NCI-H187 treated with DMSO at 0.1 percent for 48 hours (cell line): ENCODE data around the gene BABAM2.
"Not testable (repeated sequence)": the region's sequence is repeated elsewhere in the genome, so short reads cannot be mapped to it uniquely, and the experiment has no call there.

Experiments
- DNase-seq: peaks from one replicate; lab custom pipeline; 2025; lab: John Stamatoyannopoulos, UW

The BABAM2 gene

GRCh38 chr2:27890146-27890923 lies at the start of gene BABAM2, which contains the start of gene RBKS:
Gene BABAM2 (plus strand): TSS chr2:27890729. CDS start chr2:27894557, 3,828 bp downstream.
Gene RBKS (minus strand): TSS chr2:27890387. CDS start chr2:27890345, 42 bp downstream.
- peak; percentile 25 for DNase-seq

- no peak for DNase-seq
These were observed 47.6 kb upstream of the BABAM2 start for GRCh38 chr2:27842894-27843293.

- no peak for DNase-seq
These were observed 46.5 kb upstream of the BABAM2 start for GRCh38 chr2:27843992-27844391.

GRCh38 chr2:27844821-27845255 lies 45.7 kb upstream of the BABAM2 start:
- no peak for DNase-seq

- no peak for DNase-seq
These were observed 43.2 kb upstream of the BABAM2 start for GRCh38 chr2:27847333-27847732.

- DNase-seq, result no peak
These were observed 40.8 kb upstream of the BABAM2 start for GRCh38 chr2:27849558-27850205.

GRCh38 chr2:27852691-27853090 lies 37.8 kb upstream of the BABAM2 start:
- DNase-seq, result no peak

- DNase-seq, result no peak
These were observed 36.2 kb upstream of the BABAM2 start for GRCh38 chr2:27854229-27854862.

GRCh38 chr2:27855476-27855875 lies 35.1 kb upstream of the BABAM2 start:
- no peak for DNase-seq

- no peak for DNase-seq
These were observed 34.1 kb upstream of the BABAM2 start for GRCh38 chr2:27856386-27856785.

- no peak for DNase-seq
These were observed 33.6 kb upstream of the BABAM2 start for GRCh38 chr2:27856956-27857355.

- DNase-seq, result no peak
These were observed 32.9 kb upstream of the BABAM2 start for GRCh38 chr2:27857417-27858172.

- no peak for DNase-seq
These were observed 30.4 kb upstream of the BABAM2 start for GRCh38 chr2:27860111-27860510.

GRCh38 chr2:27863146-27863545 lies 27.4 kb upstream of the BABAM2 start:
- no peak for DNase-seq

- DNase-seq, result not testable (repeated sequence)
These were observed 26.6 kb upstream of the BABAM2 start for GRCh38 chr2:27863955-27864354.

GRCh38 chr2:27866237-27866636 lies 24.3 kb upstream of the BABAM2 start:
- no peak for DNase-seq

- no peak for DNase-seq
These were observed 20.8 kb upstream of the BABAM2 start for GRCh38 chr2:27869763-27870162.

GRCh38 chr2:27870724-27871123 lies 19.8 kb upstream of the BABAM2 start:
- DNase-seq, result no peak

GRCh38 chr2:27871802-27872201 lies 18.7 kb upstream of the BABAM2 start:
- DNase-seq, result no peak

- no peak for DNase-seq
These were observed 17.4 kb upstream of the BABAM2 start for GRCh38 chr2:27873091-27873490.

GRCh38 chr2:27875089-27875881 lies 15.2 kb upstream of the BABAM2 start:
- DNase-seq, result no peak
